ENCODE data around the gene IGSF10. TPM values are rescaled to one million over a fixed set of nuclear protein-coding genes. Genes with fewer than 3 reads are reported as not detected.

The IGSF10 gene
- total RNA-seq, 2 experiments from 2014 or later, result not detected

- H3K4me1 Mint-ChIP-seq (ENCODE audit: low read depth), result no peaks in the 10 kb centered on the region
- CTCF ChIA-PET, result interaction anchor here (0.6 kb wide), 1 partner anchor 37 kb away, joined by 3 read pairs; no protein-coding TSS in a partner anchor
Observed at GRCh38 chr3:151430821-151431484, 29.9 kb downstream of the IGSF10 start.

GRCh38 chr3:151428386-151428785 lies 32.5 kb downstream of the IGSF10 start:
- intact Hi-C loops (cut with micrococcal nuclease), result no loop called here
- H3K27ac Mint-ChIP-seq, result no peak overlapping the region
- H3K9me3 Mint-ChIP-seq, result no peaks in the 10 kb centered on the region
- H3K4me1 Mint-ChIP-seq (ENCODE audit: low read depth), result no peaks in the 10 kb centered on the region
- CTCF ChIA-PET, result no interaction called here
- DNase-seq, result no peak
- H3K27me3 Mint-ChIP-seq, result peaks cover 3% of the 10 kb centered on the region
- H3K4me3 Mint-ChIP-seq, result no peak overlapping the region
- H3K36me3 Mint-ChIP-seq, result peaks cover 2% of the 10 kb centered on the region
- POLR2A ChIA-PET, result no interaction called here

More at GRCh38 chr3:151430821-151431484, 29.9 kb downstream of the IGSF10 start:
- intact Hi-C loops (cut with micrococcal nuclease), result no loop called here
- POLR2A ChIA-PET, result no interaction called here
- H3K36me3 Mint-ChIP-seq, result peaks cover 2% of the 10 kb centered on the region
- H3K4me3 Mint-ChIP-seq, result no peak overlapping the region
- H3K9me3 Mint-ChIP-seq, result no peaks in the 10 kb centered on the region
- no peak for DNase-seq
- H3K27me3 Mint-ChIP-seq, result peaks cover 1% of the 10 kb centered on the region
- no peak overlapping the region for H3K27ac Mint-ChIP-seq

DNA sequence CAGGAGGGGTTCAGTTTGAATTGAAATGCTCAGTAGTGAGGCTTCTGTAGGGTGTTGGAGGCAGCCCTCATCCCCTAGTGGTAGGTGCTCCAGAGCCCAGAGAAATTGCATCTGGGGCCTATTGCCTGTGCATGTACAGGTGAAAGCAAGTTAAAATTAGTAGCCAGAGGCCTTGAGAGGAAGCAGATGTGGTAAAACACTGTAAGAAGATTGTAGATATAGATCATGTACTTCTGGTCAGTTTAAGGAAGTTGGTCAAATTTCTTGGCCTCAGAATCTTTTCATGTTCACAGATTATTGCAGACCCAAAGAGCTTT lies 34.6 kb downstream of the IGSF10 start:
- intact Hi-C loops (cut with micrococcal nuclease), result no loop called here
- Mint-ChIP-seq H3K4me1 (ENCODE audit: low read depth) (no peaks in the 10 kb centered on the region), H3K27ac (no peak overlapping the region), H3K36me3 (peaks cover 2% of the 10 kb centered on the region), H3K4me3 (no peak overlapping the region), H3K9me3 (no peaks in the 10 kb centered on the region), H3K27me3 (peaks cover 3% of the 10 kb centered on the region)
- DNase-seq, result no peak
- ChIA-PET CTCF (interaction anchor here (0.6 to 1.0 kb wide), 2 partner anchors 16 to 38 kb away, joined by 3 read pairs; no protein-coding TSS in a partner anchor), POLR2A (no interaction called here)

- CTCF ChIA-PET, result interaction anchor here (0.6 to 1.0 kb wide), 2 partner anchors 16 to 39 kb away, joined by 3 read pairs; no protein-coding TSS in a partner anchor
- POLR2A ChIA-PET, result interaction anchor here (1.2 kb wide), 1 partner anchor 16 kb away, joined by 4 read pairs; no protein-coding TSS in a partner anchor
- Mint-ChIP-seq H3K4me1 (ENCODE audit: low read depth) (no peaks in the 10 kb centered on the region), H3K36me3 (peaks cover under 1% of the 10 kb centered on the region), H3K4me3 (no peak overlapping the region), H3K9me3 (no peaks in the 10 kb centered on the region), H3K27me3 (peaks cover 2% of the 10 kb centered on the region), H3K27ac (no peak overlapping the region)
- DNase-seq, result no peak
- intact Hi-C loops (cut with micrococcal nuclease), result no loop called here
Observed at GRCh38 chr3:151425627-151426340, 35.1 kb downstream of the IGSF10 start.

DNA sequence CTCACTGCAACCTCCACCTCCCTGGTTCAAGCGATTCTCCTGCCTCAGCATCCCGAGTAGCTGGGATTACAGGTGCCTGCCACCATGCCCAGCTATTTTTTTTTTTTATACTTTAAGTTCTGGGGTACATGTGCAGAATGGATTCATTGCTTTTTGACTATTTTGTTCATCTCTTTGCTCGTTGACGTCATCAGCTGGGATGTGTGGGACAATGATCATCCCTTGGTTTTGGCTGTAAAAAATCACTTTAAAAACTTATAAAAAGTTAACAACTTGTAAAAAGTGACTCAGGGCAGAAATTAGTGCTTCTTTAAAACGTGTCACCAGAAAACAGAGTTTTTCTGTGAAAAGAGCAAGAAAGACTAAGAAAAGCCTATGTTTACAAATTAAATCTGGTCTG lies 37.8 kb downstream of the IGSF10 start:
- POLR2A ChIA-PET, result no interaction called here
- Mint-ChIP-seq H3K9me3 (no peaks in the 10 kb centered on the region), H3K4me1 (ENCODE audit: low read depth) (no peaks in the 10 kb centered on the region), H3K36me3 (no peaks in the 10 kb centered on the region), H3K27me3 (peaks cover 2% of the 10 kb centered on the region), H3K4me3 (no peak overlapping the region), H3K27ac (no peak overlapping the region)
- CTCF ChIA-PET, result interaction anchor here (0.6 kb wide), 1 partner anchor 206 kb away, joined by 3 read pairs; no protein-coding TSS in a partner anchor
- intact Hi-C loops (cut with micrococcal nuclease), result no loop called here
- no peak for DNase-seq

- intact Hi-C loops (cut with micrococcal nuclease), result no loop called here
- no peaks in the 10 kb centered on the region for H3K4me1 Mint-ChIP-seq (ENCODE audit: low read depth)
- H3K9me3 Mint-ChIP-seq, result no peaks in the 10 kb centered on the region
- no peak overlapping the region for H3K4me3 Mint-ChIP-seq
- peaks cover 2% of the 10 kb centered on the region for H3K27me3 Mint-ChIP-seq
- H3K27ac Mint-ChIP-seq, result no peak overlapping the region
- no peak for DNase-seq
- ChIA-PET POLR2A (no interaction called here), CTCF (no interaction called here)
- H3K36me3 Mint-ChIP-seq, result no peaks in the 10 kb centered on the region
Observed at GRCh38 chr3:151421938-151422337, 38.9 kb downstream of the IGSF10 start.

GRCh38 chr3:151419806-151420205 lies 41.1 kb downstream of the IGSF10 start:
- DNase-seq, result no peak
- intact Hi-C loops (cut with micrococcal nuclease), result no loop called here
- Mint-ChIP-seq H3K4me1 (ENCODE audit: low read depth) (no peaks in the 10 kb centered on the region), H3K4me3 (no peak overlapping the region), H3K36me3 (no peaks in the 10 kb centered on the region), H3K27me3 (peaks cover 2% of the 10 kb centered on the region), H3K9me3 (no peaks in the 10 kb centered on the region), H3K27ac (no peak overlapping the region)
- ChIA-PET POLR2A (no interaction called here), CTCF (no interaction called here)

GRCh38 chr3:151415289-151415688 lies 45.6 kb downstream of the IGSF10 start:
- no peak overlapping the region for H3K4me3 Mint-ChIP-seq
- intact Hi-C loops (cut with micrococcal nuclease), result no loop called here
- no peaks in the 10 kb centered on the region for H3K36me3 Mint-ChIP-seq
- peaks cover 3% of the 10 kb centered on the region for H3K9me3 Mint-ChIP-seq
- POLR2A ChIA-PET, result no interaction called here
- no peak for DNase-seq
- no peak overlapping the region for H3K27ac Mint-ChIP-seq
- H3K27me3 Mint-ChIP-seq, result no peaks in the 10 kb centered on the region
- H3K4me1 Mint-ChIP-seq (ENCODE audit: low read depth), result no peaks in the 10 kb centered on the region
- CTCF ChIA-PET, result no interaction called here

DNA sequence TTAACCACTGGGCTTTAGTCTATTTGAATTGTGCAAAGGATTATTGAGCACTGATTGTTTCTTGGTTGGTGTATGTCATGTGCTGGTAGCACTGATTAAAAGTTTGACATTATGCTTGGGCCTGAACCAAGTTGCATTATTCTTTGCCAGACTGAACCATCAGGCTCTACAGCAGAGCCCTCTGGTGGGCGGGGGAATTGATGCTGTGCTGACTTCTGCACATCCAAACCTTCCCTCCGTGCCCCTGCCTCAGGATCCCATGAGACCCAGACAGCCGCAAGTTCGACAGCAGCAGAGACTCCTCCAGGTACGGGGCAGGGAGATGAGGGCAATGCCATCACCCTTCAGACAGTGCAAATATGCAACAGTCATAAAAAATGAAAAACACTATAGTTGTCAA lies 47.9 kb downstream of the IGSF10 start:
- no peak for DNase-seq
- Mint-ChIP-seq H3K27ac (no peak overlapping the region), H3K27me3 (no peaks in the 10 kb centered on the region), H3K36me3 (no peaks in the 10 kb centered on the region), H3K4me1 (ENCODE audit: low read depth) (no peaks in the 10 kb centered on the region), H3K4me3 (no peak overlapping the region), H3K9me3 (peaks cover 3% of the 10 kb centered on the region)
- POLR2A ChIA-PET, result no interaction called here
- intact Hi-C loops (cut with micrococcal nuclease), result no loop called here
- CTCF ChIA-PET, result no interaction called here

Other genes with a start within 250 kb of the IGSF10 start
- gene P2RY14, start 182.5 kb downstream of the IGSF10 start, total RNA-seq, result under 1 TPM; 0.17 to 0.26 TPM
- 1 to 10 TPM; 1.1 TPM for gene GPR87, start 144.2 kb downstream of the IGSF10 start, total RNA-seq
- not detected for gene P2RY13, start 131.5 kb downstream of the IGSF10 start, total RNA-seq
- gene P2RY12, start 76.3 kb downstream of the IGSF10 start, total RNA-seq, result not detected